Measurements from ENCODE around the gene ANKLE1. TPM values are rescaled to one million over a fixed set of nuclear protein-coding genes. Genes with fewer than 3 reads are reported as not detected.

The ANKLE1 gene
- total RNA-seq, 1 donor from 2014 or later, result 0.99 TPM

DNA sequence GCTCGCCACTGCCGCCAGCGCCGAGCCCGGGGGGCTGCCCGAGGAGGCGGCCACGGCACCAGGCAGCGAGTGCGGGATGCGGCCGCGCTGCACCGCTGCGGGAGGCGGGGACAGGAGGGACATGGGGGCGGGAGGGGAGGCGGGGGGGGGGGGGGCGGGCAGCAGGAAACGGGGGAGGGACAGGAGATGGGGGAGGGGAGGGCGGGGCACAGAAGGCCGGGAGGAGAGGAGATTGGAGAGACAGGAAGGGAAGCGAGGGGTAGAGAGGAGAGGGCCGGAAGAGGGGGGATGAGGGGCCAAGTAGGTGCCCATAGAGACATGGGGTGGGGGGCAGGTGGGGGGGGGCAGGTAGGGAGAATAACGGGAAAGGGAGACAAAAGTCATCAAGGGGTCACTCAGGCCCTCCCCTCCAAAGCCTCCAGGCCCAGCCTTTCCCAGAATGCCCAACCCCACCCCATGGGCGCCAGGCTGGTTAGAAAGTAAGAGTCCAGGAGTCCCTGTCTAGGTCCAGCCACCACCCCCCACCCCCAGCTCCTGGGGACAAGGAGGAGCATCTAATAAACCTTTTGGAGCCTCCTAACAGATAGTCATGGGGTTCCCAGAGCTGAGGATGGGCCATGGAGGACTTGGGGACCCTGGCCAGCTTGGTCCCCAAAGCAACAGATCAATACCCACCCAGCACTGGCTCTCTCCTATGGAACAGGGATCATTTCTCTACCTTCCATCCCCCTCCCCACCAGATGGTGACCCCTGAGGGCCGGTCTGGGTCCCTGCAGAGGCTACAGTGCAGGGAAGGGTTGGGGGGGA lies 45.5 kb upstream of the ANKLE1 start:
- Mint-ChIP-seq H3K27ac (ENCODE audit: unreplicated experiment) (peak overlapping the region; percentile 34), H3K9me3 (ENCODE audit: unreplicated experiment) (no peaks in the 10 kb centered on the region), H3K27me3 (ENCODE audit: unreplicated experiment) (no peaks in the 10 kb centered on the region), H3K4me1 (ENCODE audit: unreplicated experiment) (peaks cover 18% of the 10 kb centered on the region), H3K36me3 (ENCODE audit: unreplicated experiment) (peaks cover 16% of the 10 kb centered on the region), H3K4me3 (ENCODE audit: unreplicated experiment) (peak overlapping the region; percentile 26)
- TF ChIP-seq, protein P1, sequence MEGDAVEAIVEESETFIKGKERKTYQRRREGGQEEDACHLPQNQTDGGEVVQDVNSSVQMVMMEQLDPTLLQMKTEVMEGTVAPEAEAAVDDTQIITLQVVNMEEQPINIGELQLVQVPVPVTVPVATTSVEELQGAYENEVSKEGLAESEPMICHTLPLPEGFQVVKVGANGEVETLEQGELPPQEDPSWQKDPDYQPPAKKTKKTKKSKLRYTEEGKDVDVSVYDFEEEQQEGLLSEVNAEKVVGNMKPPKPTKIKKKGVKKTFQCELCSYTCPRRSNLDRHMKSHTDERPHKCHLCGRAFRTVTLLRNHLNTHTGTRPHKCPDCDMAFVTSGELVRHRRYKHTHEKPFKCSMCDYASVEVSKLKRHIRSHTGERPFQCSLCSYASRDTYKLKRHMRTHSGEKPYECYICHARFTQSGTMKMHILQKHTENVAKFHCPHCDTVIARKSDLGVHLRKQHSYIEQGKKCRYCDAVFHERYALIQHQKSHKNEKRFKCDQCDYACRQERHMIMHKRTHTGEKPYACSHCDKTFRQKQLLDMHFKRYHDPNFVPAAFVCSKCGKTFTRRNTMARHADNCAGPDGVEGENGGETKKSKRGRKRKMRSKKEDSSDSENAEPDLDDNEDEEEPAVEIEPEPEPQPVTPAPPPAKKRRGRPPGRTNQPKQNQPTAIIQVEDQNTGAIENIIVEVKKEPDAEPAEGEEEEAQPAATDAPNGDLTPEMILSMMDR (IDR thresholded peaks at IDR 0.05), result no peak
- DNase-seq (ENCODE audit: extremely low spot score, unreplicated experiment), result no peak

DNA sequence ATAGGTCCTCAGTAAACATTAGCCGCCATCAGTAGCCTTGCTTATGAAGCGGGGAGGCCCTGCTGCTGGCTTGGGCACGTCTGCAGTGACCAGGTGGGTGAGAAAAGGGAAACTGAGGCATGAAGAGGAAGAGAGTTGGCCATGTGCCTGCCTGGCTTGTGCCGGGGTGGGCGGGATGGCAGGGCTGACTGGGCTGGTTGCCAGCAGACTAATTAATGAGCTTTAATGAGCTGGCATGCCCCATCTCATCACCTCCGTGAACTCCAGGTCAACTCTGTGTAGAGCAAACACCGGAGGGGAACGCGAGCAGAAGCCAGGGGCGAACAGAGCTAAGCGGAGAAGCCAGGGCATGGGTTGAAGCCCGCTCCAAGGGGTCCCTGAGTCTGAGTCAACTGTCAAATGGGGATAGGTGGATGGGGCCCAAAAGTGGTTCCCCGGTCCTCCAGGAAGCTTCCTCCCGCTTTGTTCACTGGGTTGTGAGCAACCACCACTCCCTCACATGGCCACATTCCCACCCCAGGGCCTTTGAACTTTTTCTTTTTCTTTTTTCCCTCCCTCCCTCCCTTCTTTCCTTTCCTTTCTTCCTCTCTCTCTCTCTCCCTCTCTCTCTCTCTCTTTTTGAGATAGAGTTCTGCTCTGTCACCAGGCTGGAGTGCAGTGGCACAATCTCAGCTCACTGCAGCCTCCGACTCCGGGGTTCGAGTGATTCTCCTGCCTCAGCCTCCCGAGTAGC lies 44.7 kb upstream of the ANKLE1 start:
- H3K27ac Mint-ChIP-seq (ENCODE audit: unreplicated experiment), result no peak overlapping the region
- no peaks in the 10 kb centered on the region for H3K27me3 Mint-ChIP-seq (ENCODE audit: unreplicated experiment)
- TF ChIP-seq, protein P1 (IDR thresholded peaks at IDR 0.05), result no peak
- H3K4me1 Mint-ChIP-seq (ENCODE audit: unreplicated experiment), result peaks cover 25% of the 10 kb centered on the region
- peaks cover 14% of the 10 kb centered on the region for H3K36me3 Mint-ChIP-seq (ENCODE audit: unreplicated experiment)
- H3K4me3 Mint-ChIP-seq (ENCODE audit: unreplicated experiment), result no peak overlapping the region
- DNase-seq (ENCODE audit: extremely low spot score, unreplicated experiment), result no peak
- H3K9me3 Mint-ChIP-seq (ENCODE audit: unreplicated experiment), result no peaks in the 10 kb centered on the region

GRCh38 chr19:17237747-17238706 lies 43.7 kb upstream of the ANKLE1 start:
- Mint-ChIP-seq H3K36me3 (ENCODE audit: unreplicated experiment) (peaks cover 9% of the 10 kb centered on the region), H3K27me3 (ENCODE audit: unreplicated experiment) (no peaks in the 10 kb centered on the region), H3K4me3 (ENCODE audit: unreplicated experiment) (peak overlapping the region; percentile 35), H3K4me1 (ENCODE audit: unreplicated experiment) (peaks cover 31% of the 10 kb centered on the region), H3K9me3 (ENCODE audit: unreplicated experiment) (no peaks in the 10 kb centered on the region), H3K27ac (ENCODE audit: unreplicated experiment) (no peak overlapping the region)
- TF ChIP-seq, protein P1 (IDR thresholded peaks at IDR 0.05), result no peak
- no peak for DNase-seq (ENCODE audit: extremely low spot score, unreplicated experiment)

DNA sequence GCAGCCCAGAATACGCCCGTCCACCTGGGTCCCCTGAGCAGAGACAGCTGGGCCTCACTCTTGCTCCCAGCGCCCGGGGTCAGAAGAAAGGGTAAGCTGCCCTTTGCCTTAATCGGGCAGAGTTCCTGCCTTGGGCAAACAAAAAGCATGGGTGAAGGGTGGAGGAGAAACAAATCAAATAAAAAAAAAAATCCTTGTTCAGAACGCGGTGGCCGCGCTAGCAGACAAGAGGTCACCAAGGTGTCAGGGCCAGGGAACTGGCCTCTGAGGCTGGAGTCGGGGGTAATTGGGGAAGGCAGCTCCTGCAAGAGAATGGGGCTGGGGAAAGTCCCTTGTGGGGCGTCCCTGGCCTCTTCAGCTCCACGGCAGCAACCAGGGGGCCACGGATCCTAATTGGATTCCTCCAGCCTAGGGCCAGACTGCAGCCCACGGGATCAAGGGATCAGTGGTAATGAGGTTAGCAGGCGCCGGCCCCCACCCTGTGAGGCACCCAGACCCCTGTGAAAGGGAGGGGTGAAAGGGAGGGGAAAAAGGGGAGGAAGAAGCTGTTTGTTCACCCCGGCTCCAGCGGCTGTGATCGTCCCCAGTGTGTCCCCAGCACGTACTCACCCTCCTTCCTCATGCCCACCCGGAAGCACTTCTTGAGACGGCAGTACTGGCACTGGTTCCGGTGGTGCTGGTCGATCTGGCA lies 41.5 kb upstream of the ANKLE1 start:
- Mint-ChIP-seq H3K27ac (ENCODE audit: unreplicated experiment) (no peak overlapping the region), H3K36me3 (ENCODE audit: unreplicated experiment) (peaks cover 9% of the 10 kb centered on the region), H3K9me3 (ENCODE audit: unreplicated experiment) (no peaks in the 10 kb centered on the region), H3K27me3 (ENCODE audit: unreplicated experiment) (no peaks in the 10 kb centered on the region), H3K4me1 (ENCODE audit: unreplicated experiment) (peaks cover 33% of the 10 kb centered on the region), H3K4me3 (ENCODE audit: unreplicated experiment) (no peak overlapping the region)
- TF ChIP-seq, protein P1 (IDR thresholded peaks at IDR 0.05), result no peak
- DNase-seq (ENCODE audit: extremely low spot score, unreplicated experiment), result no peak

Data from osteocyte (in vitro differentiated cells).